T1000 (cell line): ENCODE data around the gene NUP58.

Source experiments
- DNase-seq: peaks from one replicate; lab custom pipeline; 2025; ENCODE audit warnings: mixed read lengths; lab: John Stamatoyannopoulos, UW

NUP58 gene

GRCh38 chr13:25377244-25377962 is 76.0 kb downstream of the NUP58 start:
- no peak for DNase-seq

GRCh38 chr13:25378528-25378927 is 77.1 kb downstream of the NUP58 start:
- no peak for DNase-seq

GRCh38 chr13:25379011-25379410 is 77.6 kb downstream of the NUP58 start:
- DNase-seq: no peak

DNA sequence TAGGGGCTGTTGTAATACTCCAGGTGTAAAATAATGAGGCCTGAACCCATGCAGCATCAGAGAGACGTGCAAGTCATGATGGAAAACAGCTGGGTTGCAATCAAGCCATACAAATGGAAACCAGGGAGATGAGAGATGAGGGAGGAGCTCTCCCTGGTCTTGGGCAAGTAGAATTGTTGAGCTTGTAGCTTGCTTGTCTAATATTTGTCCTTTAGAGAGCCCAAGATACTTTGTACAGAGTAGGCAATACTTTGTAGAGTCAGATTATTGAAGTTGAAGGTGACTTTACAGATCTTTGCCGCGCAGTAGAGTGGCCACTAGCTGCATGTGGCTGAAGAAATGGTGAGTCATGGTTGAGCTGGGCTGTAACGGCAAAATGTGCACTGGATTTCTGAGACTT is 78.7 kb downstream of the NUP58 start:
- DNase-seq: no peak

- no peak for DNase-seq
Measured at GRCh38 chr13:25380741-25381324, 79.4 kb downstream of the NUP58 start.

DNA sequence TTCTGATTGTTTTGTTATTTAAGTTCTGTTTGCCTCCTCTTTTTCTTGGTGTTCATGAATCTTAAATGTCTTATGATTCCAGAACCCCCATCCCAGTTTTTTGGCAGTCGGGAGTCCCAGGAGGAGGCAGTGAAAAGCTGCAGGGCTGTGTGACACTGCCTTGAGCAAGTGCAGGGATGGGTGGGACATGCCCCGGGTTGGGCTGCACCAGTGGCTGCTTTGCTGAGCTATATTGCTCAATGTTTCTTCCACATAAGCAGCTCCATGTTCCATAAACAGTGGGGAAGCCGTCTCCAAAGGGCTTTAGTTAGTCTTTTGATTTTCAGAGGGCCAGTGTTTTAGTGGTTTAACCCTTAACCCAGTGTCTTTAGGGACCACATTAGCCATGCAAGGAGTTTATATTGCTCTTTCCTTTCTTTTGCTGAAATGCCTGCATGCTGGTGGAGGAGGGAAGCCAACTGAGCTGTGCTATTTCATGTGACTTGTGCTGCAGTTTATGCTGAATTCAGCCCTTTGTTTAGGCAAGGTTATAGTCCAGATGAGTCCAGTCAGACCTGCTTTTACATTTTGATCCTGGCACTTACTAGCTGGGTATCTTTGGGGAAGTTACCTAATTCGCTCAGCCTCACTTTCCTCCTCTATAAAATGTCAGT is 83.5 kb downstream of the NUP58 start:
- DNase-seq: no peak

DNA sequence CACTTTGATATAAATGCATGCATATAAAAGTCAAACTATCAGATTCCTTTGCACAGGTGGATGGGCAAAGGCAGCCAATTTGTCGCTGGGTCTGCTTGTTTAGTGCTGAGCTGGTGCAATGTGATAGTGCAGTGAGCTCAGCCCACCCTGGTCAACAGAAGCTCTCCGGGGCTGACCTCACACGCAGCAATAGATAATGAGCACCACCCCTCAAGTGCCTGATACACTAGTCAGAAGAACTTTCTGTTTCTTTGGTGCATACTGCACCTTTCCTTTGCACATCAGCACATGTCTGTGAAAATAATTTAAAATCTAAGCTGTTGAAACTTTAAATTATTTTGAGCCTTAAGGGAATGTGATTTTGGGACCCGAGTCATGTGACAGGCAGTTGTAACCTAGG is 90.5 kb downstream of the NUP58 start:
- DNase-seq: no peak
